ENCODE measurements around the gene NSD1.
"Not testable (repeated sequence)": the region's sequence is repeated elsewhere in the genome, so short reads cannot be mapped to it uniquely, and the experiment has no call there.

The NSD1 gene

DNA sequence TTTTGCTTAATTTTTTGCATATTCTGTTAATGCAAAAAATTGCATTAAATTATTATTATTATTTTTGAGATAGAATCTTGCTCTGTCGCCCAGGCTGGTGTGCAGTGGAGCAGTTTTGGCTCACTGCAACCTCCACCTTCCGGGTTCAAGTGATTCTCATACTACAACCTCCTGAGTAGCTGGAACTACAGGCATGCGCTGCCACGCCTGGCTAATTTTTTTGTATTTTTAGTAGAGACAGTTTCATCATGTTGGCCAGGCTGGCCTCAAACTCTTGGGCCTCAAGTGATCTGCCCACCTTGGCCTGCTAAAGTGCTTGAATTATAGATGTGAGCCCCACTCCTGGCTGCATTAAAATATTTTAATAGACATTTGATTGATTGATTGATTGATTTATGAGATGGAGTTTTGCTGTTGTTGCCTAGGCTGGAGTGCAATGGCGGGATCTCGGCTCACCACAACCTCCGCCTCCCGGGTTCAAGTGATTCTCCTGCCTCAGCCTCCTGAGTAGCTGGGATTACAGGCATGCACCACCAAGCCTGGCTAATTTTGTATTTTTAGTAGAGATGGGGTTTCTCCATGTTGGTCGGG lies 44.4 kb downstream of the NSD1 start:
- not testable (repeated sequence) for DNase-seq

DNA sequence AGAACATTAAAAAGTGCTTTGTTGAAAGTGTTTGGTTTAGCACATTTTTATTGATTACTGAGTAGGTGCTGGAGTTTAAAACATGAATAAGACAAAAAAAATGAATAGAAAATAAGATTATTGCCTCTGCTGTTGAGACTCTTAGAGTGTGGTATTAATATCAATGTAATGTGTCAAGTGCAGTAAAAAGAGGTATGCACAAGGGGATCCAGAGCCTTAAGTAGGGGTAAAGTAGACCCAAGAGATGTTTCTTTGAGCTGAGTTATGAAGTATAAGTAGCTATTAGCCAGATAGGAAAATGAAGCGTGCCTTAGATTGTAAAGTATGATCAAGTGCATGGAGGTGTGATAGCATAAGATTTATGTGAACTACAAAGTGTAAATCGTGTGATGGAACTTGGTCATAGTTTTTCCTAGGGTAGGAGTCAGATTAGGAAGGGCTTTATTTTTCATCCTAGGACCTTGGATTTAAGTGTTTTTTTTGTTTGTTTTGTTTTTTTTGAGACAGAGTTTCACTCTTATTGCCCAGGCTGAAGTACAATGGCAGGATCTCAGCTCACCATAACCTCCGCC lies 45.2 kb downstream of the NSD1 start:
- DNase-seq, result no peak

DNA sequence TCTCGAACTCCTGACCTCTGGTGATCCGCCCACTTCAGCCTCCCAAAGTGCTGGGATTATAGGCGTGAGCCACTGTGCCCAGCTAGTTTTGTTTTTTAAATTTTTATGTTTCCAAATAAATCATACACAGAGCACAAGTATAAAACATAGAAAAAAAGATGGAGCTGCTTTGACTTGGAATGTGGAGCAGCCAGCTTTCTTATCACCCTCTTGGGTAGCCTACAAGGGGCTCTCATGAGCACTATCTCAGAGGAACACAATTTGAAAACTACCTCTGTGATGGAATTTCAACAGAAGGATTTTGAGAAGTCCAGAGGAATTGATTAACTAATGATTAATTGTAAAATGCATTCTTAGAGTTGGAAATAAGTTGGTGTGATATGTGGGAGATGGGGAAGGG lies 45.9 kb downstream of the NSD1 start:
- DNase-seq, result no peak

DNA sequence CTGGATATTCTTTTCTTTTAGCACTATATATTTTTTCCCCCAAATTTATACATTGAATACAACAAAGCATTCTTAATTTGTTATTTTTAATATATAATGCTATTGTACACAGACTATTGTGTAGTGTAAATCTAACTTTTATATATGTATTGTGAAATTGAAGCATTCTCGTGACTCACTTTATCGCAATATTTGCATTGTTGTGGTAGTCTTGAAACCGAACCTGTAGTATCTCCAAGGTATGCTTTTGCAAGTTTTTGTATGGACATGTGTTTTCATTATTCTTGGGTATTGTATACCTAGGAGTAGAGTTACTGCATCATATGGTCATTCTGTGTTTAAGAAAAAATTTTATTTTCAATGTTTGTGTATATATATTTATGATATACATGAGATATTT lies 49.6 kb downstream of the NSD1 start:
- no peak for DNase-seq

DNA sequence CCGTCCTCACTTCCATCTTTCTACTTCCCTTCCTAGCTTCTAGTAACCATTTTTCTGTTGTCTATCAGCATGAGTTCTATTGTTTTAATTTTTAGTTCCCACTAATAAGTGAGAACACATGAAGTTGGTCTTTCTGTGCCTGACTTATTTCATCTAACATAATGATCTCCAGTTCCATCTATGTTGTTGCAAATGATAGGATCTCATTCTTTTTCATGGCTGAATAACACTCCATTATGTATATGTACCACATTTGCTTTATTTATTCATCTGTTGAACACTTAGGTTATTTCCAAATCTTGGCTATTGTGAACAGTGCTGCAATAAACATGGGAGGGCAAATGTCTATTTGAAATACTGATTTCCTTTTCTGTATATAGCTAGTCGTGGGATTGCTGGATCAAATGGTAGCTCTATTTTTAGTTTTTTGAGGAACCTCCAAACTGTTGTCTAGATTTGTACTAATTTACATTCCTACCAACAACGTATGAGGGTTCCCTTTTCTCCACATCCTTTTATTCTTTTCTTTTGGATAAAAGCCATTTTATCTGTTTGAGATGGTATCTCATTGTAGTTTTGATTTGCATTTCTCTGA lies 50.3 kb downstream of the NSD1 start:
- DNase-seq, result no peak

DNA sequence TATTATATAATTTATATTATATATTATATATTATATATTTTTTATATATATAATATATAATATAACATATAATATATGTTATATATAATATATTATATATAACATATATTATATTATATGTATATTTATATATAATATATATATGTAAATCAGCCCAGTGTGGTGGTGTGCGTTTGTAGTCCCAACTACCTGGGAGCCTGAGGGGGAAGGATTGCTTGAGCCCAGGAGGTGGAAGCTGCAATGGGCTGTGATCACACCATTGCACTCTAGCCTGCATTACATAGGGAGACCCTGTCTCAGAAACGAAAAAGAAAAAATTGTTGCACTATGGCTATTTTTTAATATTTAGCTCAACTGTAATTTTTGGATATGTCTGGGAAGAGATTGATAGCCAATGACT lies 52.4 kb downstream of the NSD1 start:
- no peak for DNase-seq

DNA sequence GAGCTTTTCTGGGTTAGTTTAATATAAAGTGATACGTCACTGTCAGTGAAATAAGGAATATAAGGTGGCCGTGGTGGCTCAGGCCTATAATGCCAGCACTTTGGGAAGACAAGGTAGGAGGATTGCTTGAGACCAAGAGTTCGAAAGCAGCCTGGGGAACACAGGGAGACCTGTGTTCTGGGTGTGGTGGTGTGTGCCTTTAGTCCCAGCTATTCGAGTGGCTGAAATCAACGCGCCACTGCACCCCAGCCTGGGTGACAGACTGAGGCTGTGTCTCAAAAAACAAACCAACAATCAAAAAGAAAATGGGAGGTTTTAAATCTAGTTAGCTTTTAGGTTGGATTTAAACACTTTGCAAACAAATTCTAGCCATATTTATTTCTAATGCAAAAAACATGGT lies 53.1 kb downstream of the NSD1 start:
- DNase-seq, result no peak

DNA sequence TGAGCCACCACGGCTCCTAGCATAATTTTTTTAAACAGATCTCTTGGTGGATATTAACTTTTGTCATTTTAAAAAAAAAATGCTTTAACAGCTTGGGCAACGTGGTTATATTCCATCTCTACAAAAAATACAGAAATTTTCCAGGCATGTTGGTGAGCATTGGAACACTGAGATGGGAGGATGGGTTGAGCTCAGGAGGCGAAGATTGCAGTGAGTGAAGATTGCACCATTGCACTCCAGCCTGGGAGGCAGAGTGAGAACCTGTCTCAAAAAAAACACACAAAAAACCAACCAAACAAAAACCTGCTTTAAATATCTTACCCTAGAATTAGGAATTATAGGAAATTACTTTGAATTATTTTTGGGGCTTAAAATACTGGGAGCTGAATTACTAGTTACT lies 55.2 kb downstream of the NSD1 start:
- DNase-seq, result no peak

DNA sequence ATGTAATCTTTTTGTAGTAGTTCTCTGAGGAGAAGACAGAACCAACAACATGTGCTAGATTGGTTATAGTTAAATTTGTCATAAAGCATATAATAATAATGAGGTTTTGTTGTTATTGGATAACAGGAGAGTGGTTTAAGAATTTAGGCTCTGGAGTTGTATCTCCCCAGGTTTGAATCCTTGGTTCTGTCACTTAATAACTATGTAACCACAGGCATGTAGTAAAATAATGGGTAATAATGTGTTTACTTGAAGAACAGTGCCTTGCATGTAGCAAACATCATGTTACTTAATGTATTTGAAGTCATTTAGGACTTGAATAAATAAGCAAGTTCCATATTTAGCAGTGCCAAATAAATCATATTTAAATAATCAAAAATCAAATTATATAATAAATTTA lies 55.8 kb downstream of the NSD1 start:
- DNase-seq, result no peak

DNA sequence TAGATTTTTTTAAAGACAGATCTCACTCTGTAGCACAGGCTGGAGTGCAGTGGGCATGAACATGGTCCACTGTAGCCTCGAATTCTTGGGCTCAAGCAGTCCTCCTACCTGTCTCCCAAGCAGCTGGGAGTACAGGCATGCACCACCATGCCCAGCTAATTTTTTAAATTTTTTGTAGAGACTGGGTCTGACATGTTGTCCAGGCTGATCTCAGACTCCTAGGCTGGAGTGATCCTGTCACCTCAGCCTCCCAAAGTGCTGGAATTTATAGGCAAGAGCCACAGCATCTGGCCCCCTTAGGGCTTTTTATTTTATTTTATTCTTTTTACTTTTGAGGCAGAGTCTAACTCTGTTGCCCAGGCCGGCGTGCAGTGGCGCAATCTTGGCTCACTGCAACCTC lies 56.4 kb downstream of the NSD1 start:
- DNase-seq, result no peak

DNA sequence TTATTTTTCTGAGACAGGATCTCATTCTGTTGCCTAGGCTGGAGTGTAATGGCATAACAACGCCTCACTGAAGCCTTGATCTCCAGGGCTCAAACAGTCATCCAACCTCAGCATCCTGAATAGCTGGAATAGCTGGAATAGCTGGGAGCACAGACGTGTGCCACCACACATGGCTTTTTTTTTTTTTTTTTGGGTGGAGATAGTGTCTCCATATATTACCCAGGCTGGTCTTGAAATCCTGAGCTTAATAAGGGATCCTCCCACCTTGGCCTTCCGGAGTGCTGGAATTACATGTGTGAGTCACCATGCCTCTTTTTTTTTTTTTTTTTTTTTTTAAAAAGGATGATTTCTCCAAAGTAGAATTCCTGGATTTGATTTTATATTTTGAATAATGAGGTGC lies 60.7 kb downstream of the NSD1 start:
- DNase-seq, result no peak

DNA sequence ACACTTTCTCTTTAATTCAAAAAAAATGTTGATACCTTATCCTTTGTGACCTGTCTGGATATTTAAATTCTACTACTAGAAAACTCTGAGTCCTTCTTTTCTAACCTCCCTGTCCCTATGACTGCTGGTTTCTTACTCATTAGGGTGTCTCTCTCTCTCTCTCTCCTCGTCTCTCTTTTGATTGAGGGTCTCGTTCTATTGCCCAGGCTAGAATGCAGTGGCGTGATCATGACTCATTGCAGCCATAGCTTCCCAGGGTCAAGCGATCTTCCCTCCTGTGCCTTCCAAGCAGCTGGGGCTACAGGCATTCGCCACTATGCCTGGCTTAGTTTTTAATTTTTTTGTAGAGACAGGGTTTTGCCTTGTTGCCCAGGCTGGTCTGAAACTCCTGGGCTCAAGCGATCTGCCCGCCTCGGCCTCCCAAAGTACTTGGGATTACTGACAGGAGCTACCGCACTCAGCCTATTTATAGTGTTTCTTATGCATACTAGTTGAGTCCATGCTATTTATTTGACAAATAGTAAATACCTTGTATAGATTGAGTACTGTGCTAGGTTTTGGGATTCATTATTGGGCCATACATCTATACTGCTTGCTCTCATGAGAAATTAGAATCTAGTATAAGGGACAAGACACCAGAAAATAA lies 61.9 kb downstream of the NSD1 start:
- no peak for DNase-seq

DNA sequence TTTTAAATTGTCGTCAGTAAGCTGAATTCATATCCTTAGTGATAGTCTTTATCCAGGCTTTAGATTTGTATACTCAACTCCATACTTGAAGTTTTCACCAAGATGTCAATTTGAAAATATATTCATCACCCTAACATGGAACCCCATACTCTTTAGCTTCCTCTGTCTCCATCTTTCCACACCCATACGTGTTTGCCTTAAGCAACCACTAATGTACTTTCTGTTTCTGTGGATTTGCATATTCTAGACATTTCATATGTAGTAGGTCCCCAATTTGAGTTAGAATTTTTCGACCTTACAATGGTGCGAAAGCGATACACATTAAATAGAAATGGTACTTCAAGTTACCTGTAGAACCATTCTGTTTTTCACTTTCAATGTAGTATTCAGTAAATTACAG lies 65.2 kb downstream of the NSD1 start:
- DNase-seq, result no peak

DNA sequence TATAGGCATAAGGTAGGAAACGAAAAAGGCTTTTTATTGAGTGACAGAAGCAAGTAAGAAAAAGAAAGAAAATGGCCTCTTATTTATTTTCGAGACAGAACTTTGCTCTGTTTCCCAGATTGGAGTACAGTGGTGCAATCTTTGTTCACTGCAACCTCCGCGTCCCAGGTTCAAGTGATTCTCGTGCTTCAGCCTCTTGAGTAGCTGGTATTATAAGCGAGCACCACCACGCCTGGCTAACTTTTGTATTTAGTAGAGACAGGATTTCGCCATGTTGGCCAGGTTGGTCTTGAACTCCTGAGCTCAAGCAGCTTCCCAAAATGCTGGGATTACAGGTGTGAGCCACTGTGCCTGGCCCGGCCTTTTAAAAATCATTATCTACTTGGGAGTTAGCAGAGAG lies 70.7 kb downstream of the NSD1 start:
- DNase-seq, result no peak

DNA sequence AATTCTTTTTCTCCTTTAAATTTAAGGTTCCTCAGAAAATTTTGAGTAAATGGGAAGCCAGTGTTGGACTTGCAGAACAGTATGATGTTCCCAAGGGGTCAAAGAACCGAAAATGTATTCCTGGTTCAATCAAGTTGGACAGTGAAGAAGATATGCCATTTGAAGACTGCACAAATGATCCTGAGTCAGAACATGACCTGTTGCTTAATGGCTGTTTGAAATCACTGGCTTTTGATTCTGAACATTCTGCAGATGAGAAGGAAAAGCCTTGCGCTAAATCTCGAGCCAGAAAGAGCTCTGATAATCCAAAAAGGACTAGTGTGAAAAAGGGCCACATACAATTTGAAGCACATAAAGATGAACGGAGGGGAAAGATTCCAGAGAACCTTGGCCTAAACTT lies 76.0 kb downstream of the NSD1 start:
- no peak for DNase-seq

DNA sequence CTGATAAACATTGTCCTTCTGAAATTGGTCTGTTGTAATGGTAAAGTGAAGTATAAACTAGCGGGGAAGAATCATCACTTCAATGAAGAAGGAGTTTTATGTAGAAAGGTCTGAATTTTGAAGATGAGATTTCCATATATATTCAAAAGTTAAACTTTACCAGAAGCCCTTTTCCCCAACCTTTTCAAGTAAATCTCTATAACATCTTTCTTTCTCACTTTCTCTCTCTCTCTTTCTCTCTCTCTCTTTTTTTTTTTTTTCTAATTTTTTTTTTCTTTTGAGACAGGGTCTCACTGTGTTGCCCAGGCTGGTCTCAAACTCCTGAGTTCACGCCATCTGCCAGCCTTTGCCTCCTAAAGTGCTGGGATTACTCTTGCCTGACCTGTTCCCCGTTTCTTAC lies 78.7 kb downstream of the NSD1 start:
- no peak for DNase-seq

DNA sequence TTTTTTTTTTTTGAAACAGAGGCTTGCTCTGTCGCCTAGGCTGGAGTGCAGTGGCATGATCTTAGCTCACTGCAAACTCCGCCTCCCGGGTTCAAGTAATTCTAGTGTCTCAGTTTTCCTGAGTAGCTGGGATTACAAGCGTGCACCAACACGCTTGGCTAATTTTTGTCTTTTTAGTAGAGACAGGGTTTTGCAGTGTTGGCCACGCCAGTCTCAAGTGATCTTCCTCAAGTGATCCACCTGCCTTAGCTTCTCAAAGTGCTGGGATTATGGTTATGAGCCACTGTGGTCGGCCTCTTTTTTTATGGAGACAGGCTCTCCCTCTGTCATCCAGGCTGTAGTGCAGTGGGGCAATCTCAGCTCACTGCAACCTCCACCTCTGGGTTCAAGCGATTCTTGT lies 87.0 kb downstream of the NSD1 start:
- DNase-seq, result no peak

DNA sequence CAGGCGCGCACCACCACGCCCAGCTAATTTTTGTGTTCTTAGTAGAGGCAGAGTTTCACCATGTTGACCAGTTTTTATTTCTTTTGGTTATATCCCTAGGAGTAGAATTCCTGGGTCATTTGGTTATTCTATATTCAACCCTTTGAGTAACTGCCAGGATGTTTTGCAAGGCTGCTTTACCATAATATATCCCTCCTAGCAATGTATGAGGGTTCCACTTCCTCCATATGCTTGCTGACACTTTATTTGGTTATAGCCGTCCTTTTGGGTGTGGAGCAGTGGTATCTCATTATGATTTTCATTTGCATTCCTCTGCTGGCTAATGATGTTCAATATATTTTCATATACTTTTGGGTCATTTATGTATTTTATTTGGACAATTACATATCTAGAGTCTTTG lies 88.7 kb downstream of the NSD1 start:
- DNase-seq, result no peak

DNA sequence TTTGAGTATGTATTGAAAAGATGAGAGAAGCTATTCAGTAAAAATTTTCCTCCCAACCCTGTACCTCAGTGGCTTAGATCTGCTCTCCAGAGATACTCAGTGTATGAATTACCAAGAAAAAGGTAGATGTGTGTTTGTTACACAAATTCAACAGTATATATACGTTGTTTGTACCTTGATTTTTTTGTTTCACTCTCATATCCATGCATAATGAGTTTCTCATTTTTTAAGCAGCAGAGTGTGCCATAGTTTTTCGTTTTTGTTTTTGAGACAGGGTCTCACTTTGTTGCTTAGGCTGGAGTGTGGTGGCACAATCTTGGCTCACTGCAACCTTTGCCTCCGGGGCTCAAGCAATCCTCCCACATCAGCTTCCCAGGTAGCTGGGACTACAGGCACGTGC lies 92.2 kb downstream of the NSD1 start:
- no peak for DNase-seq

DNA sequence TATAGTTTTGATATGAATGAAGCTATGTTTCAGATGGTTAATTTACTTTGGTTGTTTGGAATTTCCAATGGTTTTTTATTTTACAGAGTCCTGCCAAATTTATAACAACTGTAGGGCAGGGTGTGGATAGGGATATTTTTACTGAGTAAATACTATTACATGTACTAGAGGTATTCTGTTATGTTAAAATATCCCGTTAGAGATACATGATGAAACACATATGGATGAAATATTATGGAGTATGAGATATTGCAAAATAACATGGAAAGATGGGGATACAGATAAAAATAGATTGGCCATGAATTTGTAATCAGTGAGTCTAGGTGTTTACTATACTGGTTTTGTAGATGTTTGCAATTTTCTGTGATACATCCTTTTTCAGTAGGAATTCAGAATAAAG lies 93.3 kb downstream of the NSD1 start:
- DNase-seq, result no peak

DNA sequence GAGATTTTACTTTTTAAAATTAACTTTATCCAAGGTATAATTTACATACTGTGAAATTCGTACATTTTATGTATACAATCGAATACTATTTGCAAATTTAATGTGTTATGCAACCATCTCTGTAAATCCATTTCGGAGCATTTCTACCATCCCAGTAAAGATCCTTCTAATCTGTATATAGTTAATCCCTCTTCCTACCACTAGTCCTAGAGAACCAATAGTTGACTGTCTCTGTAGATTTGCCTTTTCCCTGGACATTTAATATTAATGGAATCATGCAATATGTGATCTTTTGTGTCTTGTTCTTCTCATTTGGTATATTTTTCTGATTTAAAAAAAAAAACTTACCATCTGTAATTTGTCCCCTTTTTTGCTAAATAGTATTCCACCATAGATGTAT lies 95.2 kb downstream of the NSD1 start:
- no peak for DNase-seq

DNA sequence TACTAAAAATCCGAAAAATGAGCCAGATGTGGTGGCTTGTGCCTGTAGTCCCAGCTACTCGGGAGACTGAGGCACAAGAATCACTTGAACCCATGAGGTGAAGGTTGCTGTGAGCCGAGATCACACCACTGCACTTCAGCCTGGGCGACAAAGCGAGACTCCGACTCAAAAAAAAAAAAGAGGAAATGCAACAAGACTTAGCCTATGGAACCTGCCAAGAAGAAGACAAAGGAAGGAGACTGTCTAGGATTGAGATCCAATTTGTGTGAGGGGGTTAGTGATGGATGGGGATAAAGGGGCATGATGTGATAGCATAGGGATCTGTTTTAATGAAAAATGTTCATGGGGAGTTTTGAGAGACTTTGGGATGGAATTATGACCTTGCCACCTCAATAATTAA lies 97.1 kb downstream of the NSD1 start:
- DNase-seq, result no peak

DNA sequence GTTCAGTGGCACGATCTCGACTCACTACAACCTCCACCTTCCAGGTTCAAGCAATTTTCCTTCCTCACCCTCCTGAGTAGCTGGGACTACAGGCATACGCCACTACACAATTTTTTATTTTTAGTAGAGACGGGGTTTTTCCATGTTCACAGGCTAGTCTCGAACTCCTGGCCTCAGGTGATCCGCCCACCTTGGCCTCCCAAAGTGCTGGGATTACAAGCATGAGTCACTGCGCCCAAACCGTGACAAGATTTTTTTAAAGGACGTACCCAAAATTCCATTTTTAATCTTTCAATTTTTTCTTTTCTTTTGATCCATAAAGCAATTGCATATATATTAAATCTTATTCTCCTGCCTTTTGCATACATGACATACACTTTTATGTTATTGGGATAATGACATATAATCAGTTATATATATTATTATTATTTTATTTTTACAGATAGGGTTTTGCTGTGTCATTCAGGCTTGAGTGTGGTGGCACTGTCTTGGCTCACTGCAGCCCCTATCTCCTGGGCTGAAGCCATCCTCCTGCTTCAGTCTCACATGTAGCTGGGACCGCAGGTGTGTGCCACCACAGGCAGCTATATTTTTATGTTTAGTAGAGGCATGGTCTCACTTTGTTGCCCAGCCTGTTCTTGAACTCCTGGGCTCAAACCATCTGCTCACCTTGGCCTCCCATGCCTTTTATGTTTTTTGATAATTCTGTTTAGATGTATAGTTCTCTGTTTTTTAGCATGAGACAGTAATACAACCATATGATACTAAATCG lies 98.1 kb downstream of the NSD1 start:
- DNase-seq, result peak in 1 of 2 experiments; percentile 24

DNA sequence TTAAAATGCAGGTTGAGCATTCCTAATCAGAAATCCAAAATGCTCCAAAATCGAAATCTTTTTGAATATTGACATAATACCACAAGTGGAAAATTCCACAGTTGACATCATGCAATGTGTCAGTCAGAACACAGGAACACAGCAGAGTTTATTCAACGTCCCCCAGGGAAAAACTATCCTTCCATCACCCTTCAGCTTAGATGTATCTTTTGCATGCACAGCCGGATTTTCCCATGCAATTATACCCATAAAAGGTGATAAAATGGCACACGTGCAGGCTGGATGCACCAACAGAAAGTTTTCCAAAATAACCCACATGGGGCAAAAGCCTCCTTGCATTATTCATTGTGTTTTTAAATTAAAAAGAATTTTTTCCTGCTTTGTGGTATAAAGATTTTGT lies 98.8 kb downstream of the NSD1 start:
- no peak for DNase-seq
